Inferior parietal cortex (tissue), 1 donor: ENCODE measurements around the gene HOOK1.

ENCODE experiments used
- DNase-seq: peaks from one replicate; pipeline ENCODE4 v3.0.0-alpha.2; 2016; ENCODE audit errors: extremely low spot score

HOOK1 gene

DNA sequence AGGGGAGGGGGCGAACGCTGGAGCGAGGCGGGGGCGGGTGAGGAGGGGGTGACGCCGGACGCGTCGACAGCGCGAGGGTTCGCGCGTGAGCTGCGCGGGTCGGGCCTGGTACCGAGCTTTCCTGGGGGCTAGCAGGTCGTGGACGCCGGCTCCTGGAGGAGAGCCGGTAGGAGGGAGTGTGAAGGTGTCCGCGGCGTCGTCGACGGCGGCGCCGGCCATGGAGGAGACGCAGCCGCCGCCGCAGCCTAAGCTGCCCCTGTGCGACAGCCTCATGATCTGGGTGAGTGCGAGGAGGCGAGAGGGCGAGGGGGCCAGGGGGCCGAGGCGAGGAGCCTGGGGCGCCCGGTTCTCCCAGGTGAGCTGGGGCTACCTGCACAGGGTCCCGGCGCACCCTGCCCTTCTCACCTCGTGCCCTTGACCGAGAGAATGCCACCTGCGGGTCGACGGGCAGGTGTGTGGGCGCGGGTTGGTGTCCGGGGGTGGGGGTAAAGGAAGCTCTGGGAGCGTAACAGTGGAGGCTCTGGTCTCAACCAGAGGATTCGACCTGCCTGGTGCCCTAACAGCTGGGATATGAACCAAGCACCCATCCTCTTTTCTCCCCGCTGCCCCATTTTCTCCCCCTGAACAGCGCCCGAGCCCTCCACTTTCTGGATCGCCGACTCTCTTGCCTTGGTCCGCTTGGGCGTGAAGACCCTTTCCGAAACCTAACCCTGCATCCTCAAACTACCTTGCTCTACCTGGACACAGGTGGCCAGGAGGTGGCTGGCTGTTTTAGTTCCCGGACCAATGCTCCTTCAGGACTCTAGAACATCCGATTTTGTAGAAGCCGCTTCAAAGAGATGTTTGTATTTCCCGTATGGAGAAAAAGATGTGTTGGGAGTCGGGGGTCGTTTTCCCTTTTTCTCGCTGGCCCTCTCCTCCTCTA lies at the start of gene HOOK1:
TSS of gene HOOK1 (plus strand) at position 49 of the 925 bp plus-strand sequence. CDS start at position 218, 169 bp downstream.
- DNase-seq: no peak

DNA sequence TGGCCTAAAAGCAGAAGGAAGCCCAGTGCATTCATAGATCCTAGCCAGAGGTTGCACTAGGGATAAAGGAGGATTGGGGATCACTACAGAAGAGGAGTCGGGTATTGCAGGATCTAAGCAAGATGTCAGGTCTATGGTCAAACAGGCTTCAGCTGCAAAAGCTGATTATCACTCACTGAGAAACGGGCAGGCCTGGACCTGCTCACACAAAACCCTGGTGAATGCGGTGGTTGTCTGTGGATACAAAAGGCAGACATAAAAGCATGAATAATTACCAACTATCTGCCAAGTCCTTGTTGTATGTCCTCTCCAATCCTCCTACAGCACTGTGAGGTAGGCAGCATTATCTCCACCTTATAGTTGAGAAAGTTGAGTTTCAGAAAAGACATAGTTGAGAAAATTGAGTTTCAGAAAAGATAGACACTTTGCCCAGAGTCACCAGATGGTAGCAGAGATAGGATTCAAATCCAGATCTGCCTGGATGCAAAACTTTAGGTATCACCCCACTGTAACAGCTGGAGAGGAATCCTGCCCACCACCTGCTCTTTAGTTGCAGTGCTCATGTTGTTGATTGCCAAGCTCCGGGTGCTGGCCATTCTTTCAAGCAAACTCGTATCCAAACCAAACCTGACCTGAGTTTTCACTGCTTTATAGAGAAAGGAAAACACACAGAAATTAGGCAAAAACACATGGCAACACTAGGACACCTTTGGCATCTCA lies 49.6 kb upstream of the HOOK1 start:
- DNase-seq: no peak

GRCh38 chr1:59766227-59766855 lies 48.4 kb upstream of the HOOK1 start:
- DNase-seq: no peak

DNA sequence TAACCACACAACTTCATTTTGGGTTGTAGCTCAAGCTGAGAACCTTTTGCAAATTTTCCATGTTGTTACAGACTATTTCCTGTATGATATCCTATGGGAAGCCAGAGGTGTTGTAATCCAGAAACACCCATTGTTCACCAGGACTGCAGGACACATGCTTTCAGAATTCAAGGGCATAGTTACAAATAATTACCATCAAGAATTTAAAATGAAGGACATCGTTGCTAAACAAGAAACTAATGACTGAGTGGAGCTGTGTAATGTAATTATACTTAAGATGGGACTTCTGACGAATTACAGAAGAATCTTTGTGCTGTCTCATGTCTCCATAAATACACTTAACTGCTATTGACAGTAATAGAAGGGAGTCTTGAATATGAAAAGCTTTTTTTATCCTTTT lies 47.6 kb upstream of the HOOK1 start:
- DNase-seq: no peak

DNA sequence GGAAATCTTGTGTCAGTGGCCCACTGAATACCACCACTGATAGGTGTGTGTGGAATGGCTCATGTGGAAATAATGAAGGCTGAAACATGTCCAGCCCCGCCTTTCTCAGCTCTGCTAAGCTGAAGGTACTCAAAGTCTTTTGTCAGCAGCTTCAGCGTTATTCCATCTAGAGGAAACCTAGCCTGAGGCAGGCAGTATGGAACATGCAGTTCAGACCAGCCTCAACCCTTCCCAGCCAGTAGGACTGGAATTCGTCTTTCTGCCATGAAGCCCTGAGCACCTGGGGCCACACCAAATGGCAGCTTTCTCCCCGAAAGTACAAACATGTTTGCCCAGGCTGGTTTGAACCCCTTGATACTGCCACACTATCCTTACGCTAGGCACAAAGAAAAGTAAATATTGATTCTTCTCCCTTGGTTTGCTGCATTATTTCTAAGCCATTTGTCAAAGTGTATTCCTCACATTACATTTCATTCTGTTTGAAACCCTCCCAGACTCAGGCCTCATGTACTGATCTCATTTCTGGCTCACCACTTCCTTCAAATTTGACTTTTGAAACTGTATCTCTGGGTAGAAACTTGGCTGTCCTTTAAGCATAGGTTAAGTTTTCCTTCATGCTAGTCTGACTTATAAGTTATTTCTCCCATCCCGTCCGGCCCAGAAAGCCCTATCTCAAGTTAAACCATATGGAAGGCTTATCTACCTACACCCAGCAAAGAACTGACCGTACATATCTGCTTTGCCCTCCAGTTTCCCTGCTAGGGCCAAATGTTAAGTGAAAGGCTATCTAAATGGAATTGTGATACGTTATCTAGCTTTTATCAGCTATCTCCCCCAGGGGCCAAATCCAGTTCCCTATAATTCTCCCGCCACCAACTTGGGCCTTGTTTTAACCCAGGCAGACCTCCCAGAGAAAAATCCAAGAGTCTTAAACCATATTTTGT lies 45.7 kb upstream of the HOOK1 start:
- DNase-seq: no peak

DNA sequence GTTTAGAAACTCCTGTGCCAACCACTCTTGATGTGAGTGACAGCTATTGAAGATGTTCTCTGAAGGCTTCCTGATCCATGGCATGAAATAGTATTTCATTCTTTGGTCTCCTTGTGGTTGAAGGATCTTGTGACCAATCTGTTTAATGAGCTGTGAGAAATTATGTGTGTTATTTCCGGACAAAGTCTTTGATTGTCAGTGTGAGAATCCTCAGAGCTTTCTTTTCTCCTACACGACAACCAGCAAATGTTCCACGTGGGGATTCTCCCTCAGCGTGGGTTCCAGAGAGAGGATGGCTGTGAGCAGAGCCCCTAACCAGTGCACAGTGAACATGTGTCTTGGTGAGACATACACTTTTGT lies 45.0 kb upstream of the HOOK1 start:
- DNase-seq: no peak

DNA sequence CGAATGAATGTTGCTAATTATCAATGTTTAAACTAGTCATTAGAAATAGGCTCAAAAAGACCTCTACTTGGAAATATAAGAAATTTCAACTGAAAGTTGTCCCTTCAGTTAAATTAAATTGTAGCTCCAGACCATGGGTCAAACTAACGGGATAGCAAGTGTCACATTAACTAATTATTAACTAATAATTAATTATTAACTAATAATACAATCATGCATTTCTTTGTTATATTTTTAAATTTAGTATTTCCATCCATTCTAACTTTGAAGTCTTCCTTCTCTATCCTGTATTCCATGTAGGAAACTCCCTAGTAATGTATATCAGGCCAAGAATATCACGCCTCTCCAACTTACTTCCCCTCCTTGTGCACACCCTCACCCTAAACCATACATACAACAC lies 43.4 kb upstream of the HOOK1 start:
- no peak for DNase-seq

DNA sequence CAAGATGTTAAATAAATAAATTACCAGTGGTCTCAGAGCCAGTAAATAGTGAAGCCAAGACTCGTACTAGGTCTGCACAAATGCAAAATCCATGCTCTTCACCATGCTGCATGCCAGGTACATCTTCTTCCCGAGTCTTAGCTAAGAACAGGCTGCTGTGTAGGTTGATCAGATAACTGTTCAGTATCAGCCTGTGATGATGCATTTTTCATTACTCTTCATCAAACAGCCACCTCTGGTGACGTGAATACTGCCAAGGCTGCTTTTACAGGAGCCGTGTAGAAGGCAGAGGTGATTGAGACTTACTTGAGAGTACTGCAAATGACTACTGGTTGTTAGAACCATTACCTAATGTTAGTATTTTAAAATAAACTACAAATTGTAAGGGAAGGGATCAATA lies 39.3 kb upstream of the HOOK1 start:
- DNase-seq: no peak

DNA sequence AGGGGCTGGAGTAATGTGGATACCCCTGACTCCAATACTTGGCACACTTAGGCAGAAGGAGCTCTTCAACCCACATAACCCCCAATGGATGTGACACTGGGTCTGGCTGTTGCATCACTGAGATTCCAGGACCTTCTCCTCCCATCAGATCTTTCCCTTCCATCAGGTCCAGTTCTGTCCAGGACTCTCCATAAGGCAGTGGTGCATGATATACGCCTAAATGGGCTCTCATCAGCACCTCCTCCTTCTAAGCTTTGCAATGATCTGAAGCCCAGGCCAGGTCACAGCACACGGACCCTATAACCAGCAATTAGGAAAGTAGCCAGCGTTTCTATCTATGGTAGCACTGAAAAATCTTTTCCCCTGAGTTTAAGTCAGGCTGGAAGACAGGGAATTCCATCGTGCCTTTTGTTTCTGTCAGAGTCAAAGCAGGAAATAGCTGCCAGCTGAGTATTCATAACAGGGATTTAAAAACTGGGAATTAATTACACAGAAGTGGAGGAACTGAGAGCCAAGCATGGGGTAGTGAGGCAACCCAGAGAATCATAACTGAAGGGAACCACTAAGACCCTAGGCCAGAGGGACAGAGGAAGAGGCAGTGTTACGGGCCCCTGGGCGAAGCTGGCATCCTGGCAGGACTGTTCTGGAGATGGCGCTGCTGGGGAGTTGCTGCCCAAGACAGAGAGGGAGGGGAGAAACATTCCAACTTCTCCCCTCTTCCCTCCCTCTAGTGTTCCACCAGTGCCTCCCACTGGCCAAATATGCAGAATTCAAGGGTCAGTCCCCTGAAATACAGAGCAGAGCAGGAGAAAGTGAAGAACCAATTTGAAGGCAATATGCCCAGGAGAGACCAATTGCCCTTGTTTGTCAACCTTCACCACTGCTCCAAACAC lies 37.5 kb upstream of the HOOK1 start:
- no peak for DNase-seq

GRCh38 chr1:59779949-59780348 lies 34.8 kb upstream of the HOOK1 start:
- no peak for DNase-seq

DNA sequence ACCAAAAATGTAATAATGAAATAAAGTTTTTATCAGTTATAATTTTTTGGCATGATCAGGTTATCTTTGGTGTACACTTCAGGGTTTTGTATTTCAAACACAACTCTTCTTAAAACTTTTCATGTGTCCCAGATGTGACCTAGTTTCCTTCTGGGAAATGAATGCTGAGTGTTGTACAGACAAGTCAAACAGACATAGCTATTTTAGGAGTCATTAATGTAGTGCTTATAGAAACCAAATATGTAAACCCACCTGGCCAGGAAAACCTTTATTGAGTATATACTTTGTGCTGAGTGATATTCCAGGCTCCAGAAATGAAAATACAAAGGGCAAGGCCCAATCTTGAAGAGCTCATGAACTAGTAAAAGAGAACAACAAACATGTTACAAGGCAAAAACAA lies 25.9 kb upstream of the HOOK1 start:
- no peak for DNase-seq

DNA sequence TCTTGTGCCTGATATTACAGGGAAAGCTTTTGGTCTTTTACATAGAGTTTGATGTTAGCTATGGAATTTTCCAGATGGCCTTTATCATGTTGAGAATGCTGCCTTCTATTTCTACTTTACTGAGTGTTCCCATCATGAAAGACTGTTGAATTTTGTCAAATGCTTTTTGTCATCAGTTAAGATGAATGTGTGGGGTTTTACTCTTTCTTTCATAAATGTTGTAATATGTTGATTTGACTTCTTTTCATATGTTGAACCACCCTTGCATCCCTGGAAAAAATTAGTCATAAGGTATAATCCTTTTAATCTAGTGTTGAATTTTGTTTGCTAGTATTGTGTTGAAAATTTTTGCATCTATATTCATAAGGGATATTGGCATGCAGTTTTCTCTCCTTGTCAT lies 16.1 kb upstream of the HOOK1 start:
- DNase-seq: no peak

DNA sequence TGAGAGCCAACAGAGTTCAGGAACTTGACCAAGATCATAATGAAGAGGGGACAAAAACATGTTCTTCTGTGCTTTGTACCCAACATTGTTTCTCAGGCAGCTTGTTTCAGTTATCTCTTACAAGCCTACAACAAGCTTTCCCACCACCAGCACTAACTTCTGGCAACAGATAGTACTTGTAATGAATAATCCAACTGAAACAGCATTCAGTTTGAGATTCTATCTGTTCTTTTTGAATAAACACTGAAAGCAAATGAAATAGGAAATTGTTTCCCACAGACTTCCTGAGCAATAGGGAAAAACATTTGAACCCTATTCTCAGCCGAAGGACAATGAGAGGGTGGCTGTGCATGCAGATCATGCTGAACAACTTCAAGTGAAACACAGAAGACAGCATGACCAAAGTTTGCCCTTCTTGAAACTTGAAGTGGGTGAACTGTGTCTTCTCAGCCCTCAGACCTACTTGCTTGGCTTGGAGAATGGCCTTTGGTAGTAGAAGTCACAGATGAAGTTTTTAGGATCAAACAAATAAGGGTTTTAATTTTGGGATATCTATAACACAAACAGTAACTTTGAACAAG lies 11.2 kb upstream of the HOOK1 start:
- no peak for DNase-seq

DNA sequence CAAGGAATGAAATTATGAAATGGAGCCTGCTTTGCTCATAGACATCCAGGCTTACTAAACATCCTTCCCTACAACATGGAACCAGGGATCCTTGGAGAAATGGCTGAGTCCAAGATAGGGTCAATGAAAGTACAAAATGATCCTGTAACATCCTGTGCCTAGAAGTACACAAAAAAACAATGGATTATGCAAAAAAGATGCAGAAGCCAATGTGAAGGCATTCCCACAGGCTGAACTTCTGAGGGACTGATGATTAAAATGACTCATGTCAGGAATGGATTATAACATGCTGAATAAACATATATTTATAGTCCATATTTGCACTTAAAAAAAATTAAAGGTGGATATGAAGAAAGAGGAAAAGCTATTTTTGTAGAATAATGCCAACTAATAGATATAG lies 10.4 kb upstream of the HOOK1 start:
- DNase-seq: no peak

DNA sequence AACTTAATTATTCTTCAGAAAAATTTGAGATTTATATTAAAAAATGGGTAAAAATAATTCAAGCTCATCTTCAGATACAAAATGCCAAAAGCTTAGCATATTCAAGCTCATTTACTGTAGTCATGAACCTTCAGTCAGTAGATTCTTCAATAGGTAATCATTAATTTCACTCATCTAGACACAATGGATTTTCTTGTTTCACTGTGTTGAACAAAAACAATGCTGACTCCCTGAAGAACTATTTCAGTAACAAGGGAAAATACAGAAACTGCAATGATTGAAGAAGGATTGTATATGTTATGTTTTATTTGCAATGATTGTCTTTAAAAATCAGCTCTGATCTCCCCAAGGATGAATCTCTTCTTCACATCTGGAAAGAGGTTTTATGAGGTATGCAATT lies 9.2 kb upstream of the HOOK1 start:
- DNase-seq: no peak

DNA sequence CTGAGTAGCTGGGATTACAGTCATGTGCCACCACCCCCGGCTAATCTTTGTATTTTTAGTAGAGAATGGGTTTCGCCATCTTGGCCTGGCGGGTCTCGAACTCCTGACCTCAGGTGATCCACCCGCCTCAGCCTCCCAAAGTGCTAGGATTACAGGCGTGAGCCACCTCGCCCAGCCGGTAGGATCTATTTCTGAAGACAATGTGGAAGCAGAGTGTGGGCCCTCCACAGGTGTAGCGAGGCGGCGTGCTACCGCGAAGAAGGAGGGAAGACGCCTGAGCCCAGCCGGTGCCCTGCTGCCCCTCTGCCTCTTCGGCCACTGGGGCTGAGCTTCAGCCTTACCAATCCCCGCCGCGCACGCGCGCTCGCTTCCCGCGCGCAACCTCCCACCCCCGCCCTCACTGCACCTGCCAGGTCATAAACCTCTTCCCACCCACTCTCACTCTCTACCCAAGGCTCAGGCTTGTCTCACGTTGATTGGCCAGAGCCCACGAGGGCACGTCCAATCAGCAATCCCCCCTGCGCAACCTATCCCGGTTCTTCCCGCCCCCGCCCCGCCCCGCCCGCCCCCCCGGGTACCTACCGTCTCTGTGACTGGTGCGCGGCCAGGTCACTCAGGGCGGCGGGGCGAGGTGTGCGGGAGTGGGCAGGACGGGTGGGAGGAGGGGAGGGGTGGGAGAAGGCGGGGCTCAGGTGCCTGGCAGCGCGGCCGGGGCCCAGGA lies 409 bp upstream of the HOOK1 start:
- no peak for DNase-seq

DNA sequence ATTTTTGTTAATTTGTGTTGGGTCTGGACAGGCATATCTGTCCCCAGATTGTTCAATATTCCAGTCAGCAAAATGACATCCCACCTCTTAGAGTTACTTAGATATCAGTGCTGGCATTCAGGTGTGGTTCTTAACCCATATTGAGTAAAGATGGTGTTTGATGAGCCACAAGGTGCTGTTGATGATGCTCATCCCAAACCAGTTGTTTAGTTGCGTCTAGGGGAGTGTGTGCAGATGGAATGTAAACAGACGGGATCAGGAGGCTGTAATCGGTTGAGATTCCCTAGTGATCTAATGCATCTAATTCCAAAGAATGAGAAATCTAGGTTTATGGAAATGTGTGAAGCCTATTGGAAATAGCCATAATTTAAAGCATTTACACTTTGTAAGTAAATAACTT lies 1.1 kb downstream of the HOOK1 start:
- DNase-seq: no peak

GRCh38 chr1:59816318-59816878 lies 1.6 kb downstream of the HOOK1 start:
- no peak for DNase-seq
